GM13976 (cell line): ENCODE data around the gene DAPK1.

Experiments
- DNase-seq: peaks from one replicate; pipeline ENCODE4 v3.0.0; 2012; ENCODE audit warnings: low spot score
- in situ Hi-C: fragments of 300-500 bp; cut with MboI; formaldehyde crosslinking; loops from one replicate; pipeline ENCODE4 v1.12.0; 2022; ENCODE audit warnings: low sequenced_read_pairs, mixed read lengths, inconsistent platforms; ENCODE audit not compliant: unreplicated experiment
- TF ChIP-seq, protein P1 (sequence below): IDR thresholded peaks from 2 replicates; pipeline ENCODE4 v1.5.1; 2012; ENCODE audit warnings: borderline replicate concordance, mild to moderate bottlenecking; ENCODE audit not compliant: insufficient read depth; ENCODE audit errors: extremely low read depth, missing control alignments, control extremely low read depth

Gene DAPK1

DNA sequence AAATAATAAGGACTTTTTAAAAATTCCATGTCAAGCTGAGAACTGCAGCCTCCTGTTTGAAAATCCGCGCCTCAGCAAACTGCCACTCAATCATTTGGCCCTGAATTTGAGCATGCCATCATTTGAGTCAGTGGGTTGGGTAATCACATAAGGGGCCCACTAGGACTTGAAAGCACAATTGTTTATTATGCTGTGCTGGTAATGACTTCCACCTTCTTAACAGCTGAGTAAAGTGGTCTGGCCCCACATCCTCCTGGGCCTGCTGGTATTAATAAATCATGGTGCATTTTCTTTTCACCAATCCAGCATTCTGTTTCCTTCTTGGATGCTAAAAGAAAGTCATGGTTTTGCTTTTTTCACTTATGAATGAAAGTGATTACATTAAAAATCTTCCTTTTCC is 125.3 kb downstream of the DAPK1 start:
- TF ChIP-seq, protein P1, sequence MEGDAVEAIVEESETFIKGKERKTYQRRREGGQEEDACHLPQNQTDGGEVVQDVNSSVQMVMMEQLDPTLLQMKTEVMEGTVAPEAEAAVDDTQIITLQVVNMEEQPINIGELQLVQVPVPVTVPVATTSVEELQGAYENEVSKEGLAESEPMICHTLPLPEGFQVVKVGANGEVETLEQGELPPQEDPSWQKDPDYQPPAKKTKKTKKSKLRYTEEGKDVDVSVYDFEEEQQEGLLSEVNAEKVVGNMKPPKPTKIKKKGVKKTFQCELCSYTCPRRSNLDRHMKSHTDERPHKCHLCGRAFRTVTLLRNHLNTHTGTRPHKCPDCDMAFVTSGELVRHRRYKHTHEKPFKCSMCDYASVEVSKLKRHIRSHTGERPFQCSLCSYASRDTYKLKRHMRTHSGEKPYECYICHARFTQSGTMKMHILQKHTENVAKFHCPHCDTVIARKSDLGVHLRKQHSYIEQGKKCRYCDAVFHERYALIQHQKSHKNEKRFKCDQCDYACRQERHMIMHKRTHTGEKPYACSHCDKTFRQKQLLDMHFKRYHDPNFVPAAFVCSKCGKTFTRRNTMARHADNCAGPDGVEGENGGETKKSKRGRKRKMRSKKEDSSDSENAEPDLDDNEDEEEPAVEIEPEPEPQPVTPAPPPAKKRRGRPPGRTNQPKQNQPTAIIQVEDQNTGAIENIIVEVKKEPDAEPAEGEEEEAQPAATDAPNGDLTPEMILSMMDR, result no peak
- in situ Hi-C loops, result no loop called here
- no peak for DNase-seq

- TF ChIP-seq, protein P1, result no peak
- in situ Hi-C loops, result no loop called here
- DNase-seq, result no peak
Observed at GRCh38 chr9:87628346-87628745, 130.7 kb downstream of the DAPK1 start.

- no peak for DNase-seq
- in situ Hi-C loops, result no loop called here
- TF ChIP-seq, protein P1, result no peak
Observed at GRCh38 chr9:87629104-87629503, 131.4 kb downstream of the DAPK1 start.

DNA sequence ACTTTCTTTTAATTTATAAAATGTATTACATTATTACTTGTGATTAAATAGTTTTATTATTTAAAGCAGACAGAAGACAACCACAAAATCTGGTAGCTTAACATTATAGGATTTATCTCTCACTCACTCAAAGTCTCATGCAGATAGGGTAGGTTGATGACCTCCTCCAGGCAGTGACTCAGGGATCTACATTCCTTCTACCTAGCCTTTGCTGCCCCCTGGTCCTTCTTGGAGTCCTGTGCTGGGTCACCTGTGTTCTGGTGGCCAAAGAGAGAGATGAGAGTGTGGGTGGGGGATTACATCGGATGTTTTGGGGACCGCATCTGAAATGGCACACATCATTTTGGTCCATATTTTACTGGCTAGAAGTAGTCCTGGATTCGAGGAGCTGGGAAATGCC is 132.6 kb downstream of the DAPK1 start:
- no peak for DNase-seq
- TF ChIP-seq, protein P1, result no peak
- in situ Hi-C loops, result no loop called here

- in situ Hi-C loops, result no loop called here
- TF ChIP-seq, protein P1, result no peak
- no peak for DNase-seq
Observed at GRCh38 chr9:87630846-87631245, 133.2 kb downstream of the DAPK1 start.

DNA sequence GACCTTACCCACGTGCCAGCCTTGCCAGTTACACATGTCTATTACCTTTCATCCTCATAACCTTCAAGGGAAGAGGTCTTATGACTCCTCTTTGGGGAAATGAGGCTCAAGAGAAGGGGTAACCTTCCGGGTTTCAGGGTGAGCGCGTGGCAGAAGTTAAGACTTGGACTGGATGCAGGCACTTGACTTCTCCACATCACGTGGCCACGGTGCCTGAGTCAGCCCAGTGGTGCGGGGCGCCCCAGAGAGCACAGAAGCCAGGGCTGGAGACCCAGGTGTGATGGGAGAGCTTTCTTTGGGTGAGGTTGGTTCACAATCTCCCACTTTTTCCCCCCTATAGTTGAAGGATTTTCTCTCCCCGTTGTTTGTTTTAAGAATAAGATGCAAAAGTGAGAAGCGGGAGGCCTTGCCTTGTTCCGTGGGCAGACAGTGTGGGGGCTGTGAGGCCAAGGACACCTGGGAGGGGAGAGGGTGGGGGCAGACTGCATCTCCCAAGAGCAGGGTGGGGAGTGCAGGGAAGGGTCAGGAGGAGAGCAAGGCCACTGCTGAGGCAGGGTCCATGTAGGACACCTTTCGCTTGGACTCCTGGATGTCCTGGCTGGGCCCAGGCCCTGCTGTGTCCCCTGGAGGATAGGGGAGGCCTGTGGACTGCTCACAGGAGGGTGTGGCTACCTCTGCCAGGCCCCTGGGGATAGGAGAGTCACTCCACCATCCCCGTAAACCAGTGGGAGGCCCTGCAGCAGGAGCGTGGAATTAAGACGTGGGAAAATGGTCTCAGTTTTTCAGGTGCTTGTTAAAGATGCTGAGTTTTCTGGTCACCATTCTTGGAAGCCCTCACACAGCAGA is 138.2 kb downstream of the DAPK1 start:
- TF ChIP-seq, protein P1, result no peak
- no peak for DNase-seq
- in situ Hi-C loops, result no loop called here
